ENCODE measurements around the gene NR3C2. TPM values are rescaled to one million over a fixed set of nuclear protein-coding genes. Genes with fewer than 3 reads are reported as not detected.

The NR3C2 gene
- total RNA-seq, 1 donor from 2014 or later = 11.5 TPM

GRCh38 chr4:148216866-148217814 lies 225.1 kb downstream of the NR3C2 start:
- no peak for DNase-seq (ENCODE audit: extremely low spot score, unreplicated experiment)
- Mint-ChIP-seq H3K4me1 (ENCODE audit: unreplicated experiment) (peaks cover 10% of the 10 kb centered on the region), H3K4me3 (no peak overlapping the region), H3K36me3 (no peaks in the 10 kb centered on the region), H3K27me3 (no peaks in the 10 kb centered on the region), H3K27ac (no peak overlapping the region), H3K9me3 (no peaks in the 10 kb centered on the region)
- TF ChIP-seq, protein P1, sequence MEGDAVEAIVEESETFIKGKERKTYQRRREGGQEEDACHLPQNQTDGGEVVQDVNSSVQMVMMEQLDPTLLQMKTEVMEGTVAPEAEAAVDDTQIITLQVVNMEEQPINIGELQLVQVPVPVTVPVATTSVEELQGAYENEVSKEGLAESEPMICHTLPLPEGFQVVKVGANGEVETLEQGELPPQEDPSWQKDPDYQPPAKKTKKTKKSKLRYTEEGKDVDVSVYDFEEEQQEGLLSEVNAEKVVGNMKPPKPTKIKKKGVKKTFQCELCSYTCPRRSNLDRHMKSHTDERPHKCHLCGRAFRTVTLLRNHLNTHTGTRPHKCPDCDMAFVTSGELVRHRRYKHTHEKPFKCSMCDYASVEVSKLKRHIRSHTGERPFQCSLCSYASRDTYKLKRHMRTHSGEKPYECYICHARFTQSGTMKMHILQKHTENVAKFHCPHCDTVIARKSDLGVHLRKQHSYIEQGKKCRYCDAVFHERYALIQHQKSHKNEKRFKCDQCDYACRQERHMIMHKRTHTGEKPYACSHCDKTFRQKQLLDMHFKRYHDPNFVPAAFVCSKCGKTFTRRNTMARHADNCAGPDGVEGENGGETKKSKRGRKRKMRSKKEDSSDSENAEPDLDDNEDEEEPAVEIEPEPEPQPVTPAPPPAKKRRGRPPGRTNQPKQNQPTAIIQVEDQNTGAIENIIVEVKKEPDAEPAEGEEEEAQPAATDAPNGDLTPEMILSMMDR (conservative IDR thresholded peaks at IDR 0.05) = no peak

DNA sequence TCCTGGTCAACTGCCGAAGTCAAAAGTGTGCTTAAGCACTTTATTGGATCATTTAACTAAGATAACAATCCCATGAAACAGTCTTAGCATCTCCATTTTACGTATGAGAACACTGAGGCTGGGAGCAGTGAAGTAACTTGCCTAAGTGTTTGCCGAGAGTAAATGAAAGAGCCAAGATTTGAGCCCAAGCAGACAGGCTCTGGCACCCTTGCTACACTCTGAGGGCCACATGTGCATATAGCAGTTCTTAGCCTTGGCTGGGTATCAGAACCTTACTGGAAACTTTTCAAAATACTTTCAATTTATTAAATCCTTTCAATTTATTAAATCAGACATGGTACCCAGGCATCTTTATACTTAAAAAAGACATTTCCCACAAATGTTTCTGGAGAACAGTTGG lies 225.9 kb downstream of the NR3C2 start:
- Mint-ChIP-seq H3K9me3 (no peaks in the 10 kb centered on the region), H3K27ac (no peak overlapping the region), H3K4me3 (no peak overlapping the region), H3K36me3 (no peaks in the 10 kb centered on the region), H3K27me3 (no peaks in the 10 kb centered on the region), H3K4me1 (ENCODE audit: unreplicated experiment) (peaks cover 15% of the 10 kb centered on the region)
- TF ChIP-seq, protein P1 (conservative IDR thresholded peaks at IDR 0.05) = no peak
- DNase-seq (ENCODE audit: extremely low spot score, unreplicated experiment) = no peak

- Mint-ChIP-seq H3K4me1 (ENCODE audit: unreplicated experiment) (peaks cover 15% of the 10 kb centered on the region), H3K4me3 (no peak overlapping the region), H3K9me3 (no peaks in the 10 kb centered on the region), H3K36me3 (no peaks in the 10 kb centered on the region), H3K27me3 (no peaks in the 10 kb centered on the region), H3K27ac (no peak overlapping the region)
- no peak for DNase-seq (ENCODE audit: extremely low spot score, unreplicated experiment)
- TF ChIP-seq, protein P1 (conservative IDR thresholded peaks at IDR 0.05) = no peak
Measured at GRCh38 chr4:148215202-148215601, 227.0 kb downstream of the NR3C2 start.

DNA sequence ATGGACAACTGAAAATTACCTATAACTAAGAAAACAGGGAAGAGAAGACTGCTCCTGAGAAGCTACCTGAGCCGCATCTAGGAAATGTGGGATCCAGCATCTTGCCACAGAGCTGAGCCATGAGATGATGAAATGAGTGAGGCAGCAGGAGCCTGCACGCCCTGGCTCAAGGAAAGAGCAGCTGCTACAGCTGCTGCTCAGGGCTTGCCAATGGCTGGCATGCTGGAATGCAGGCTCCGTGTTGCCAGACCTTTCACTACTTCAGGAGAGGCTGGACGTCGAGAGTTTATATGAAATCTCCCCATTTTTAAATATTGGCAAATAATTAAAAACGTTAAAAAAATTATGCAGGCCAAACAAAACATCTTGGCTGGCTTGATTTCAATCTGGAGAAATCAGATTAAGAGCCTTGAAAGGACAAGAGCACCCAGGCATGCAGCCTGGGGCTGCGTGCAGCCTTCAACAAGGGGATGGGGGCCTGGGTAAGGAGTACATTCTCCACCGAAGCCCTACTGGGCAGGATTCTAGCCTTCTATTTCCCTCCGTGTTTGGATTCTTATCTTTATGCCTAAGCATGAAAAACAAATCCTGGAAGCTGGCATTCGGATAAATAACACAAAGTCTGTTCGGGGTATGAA lies 227.6 kb downstream of the NR3C2 start:
- no peak for DNase-seq (ENCODE audit: extremely low spot score, unreplicated experiment)

DNA sequence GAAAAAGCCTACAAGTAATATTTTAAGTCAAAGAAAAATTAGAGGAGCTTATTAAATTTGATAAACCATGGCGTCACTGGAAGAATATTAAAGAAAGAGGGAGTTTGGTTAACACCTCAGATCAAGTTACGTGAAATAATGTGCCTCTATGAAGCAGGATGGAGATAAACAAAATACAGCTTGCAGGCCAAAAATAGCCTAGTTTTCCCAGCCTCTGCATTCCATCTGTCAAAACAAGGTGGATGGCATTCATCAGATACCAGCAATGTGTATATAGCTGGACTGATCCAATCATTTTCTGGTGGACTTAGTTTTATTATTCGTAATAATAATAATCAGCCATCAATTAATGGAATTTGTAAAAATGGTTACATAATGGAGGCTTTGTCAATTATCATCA lies 230.7 kb downstream of the NR3C2 start:
- no peak overlapping the region for H3K4me3 Mint-ChIP-seq
- TF ChIP-seq, protein P1 (conservative IDR thresholded peaks at IDR 0.05) = no peak
- DNase-seq (ENCODE audit: extremely low spot score, unreplicated experiment) = no peak
- no peaks in the 10 kb centered on the region for H3K27me3 Mint-ChIP-seq
- no peak overlapping the region for H3K27ac Mint-ChIP-seq
- peaks cover 15% of the 10 kb centered on the region for H3K4me1 Mint-ChIP-seq (ENCODE audit: unreplicated experiment)
- H3K9me3 Mint-ChIP-seq = no peaks in the 10 kb centered on the region
- H3K36me3 Mint-ChIP-seq = no peaks in the 10 kb centered on the region

More for the DNA sequence above, 227.6 kb downstream of the NR3C2 start:
- TF ChIP-seq, protein P1 (conservative IDR thresholded peaks at IDR 0.05) = no peak
- no peaks in the 10 kb centered on the region for H3K9me3 Mint-ChIP-seq
- no peaks in the 10 kb centered on the region for H3K27me3 Mint-ChIP-seq
- H3K4me3 Mint-ChIP-seq = no peak overlapping the region
- H3K36me3 Mint-ChIP-seq = no peaks in the 10 kb centered on the region
- no peak overlapping the region for H3K27ac Mint-ChIP-seq
- peaks cover 15% of the 10 kb centered on the region for H3K4me1 Mint-ChIP-seq (ENCODE audit: unreplicated experiment)

Measured in type B pancreatic cell (in vitro differentiated cells).